ENCODE measurements around the gene ING1. TPM values are rescaled to one million over a fixed set of nuclear protein-coding genes. Genes with fewer than 3 reads are reported as not detected.

Gene ING1
- total and polyA plus RNA-seq, 2 of the 4 experiments (the other 2 are of a cell fraction): 9.1 to 13.5 TPM

GRCh38 chr13:110734561-110734960, 21.1 kb downstream of the ING1 start:
- Histone ChIP-seq H3K9ac (ENCODE audit: low read depth, low read length) (no peak overlapping the region), H4K20me1 (ENCODE audit: insufficient read depth, low read length) (no peaks in the 10 kb centered on the region), H3K36me3 (ENCODE audit: control insufficient read depth, insufficient read depth, low read length) (no peaks in the 10 kb centered on the region), H2BK5ac (ENCODE audit: low read depth, low read length, poor library complexity, severe bottlenecking) (no peak overlapping the region), H4K91ac (ENCODE audit: insufficient read depth, low read depth, low read length) (no peak overlapping the region), H3K4me3 (ENCODE audit: insufficient read depth, low read depth, low read length) (no peak overlapping the region), H2BK20ac (ENCODE audit: low read depth, low read length) (no peak overlapping the region), H2AK5ac (ENCODE audit: low read depth, low read length) (no peak overlapping the region), H2BK15ac (ENCODE audit: low read depth, low read length) (no peak overlapping the region), H3K27me3 (ENCODE audit: control insufficient read depth, insufficient read depth, low read length) (no peaks in the 10 kb centered on the region), H2AFZ (replicated peaks; ENCODE audit: low read length, poor library complexity) (no peak overlapping the region), H3K27ac (ENCODE audit: insufficient read depth, low read length) (no peak overlapping the region), H3K79me1 (ENCODE audit: low read depth in 1 of 2, low read length in 2 of 2) (peaks cover 0 to 3% of the 10 kb centered on the region in 2 experiments; a peak in 2 of 4 replicates), H3K9me3 (ENCODE audit: control insufficient read depth, insufficient read depth, low read length) (peaks cover 5% of the 10 kb centered on the region), H3K4me1 (ENCODE audit: control insufficient read depth, insufficient read depth, low read length) (no peaks in the 10 kb centered on the region), H3K14ac (replicated peaks; ENCODE audit: low read depth, low read length) (no peak overlapping the region), H2BK120ac (ENCODE audit: low read depth, low read length) (no peak overlapping the region), H3K23ac (ENCODE audit: low read depth, low read length) (no peak overlapping the region), H3K56ac (ENCODE audit: extremely low read depth, insufficient read depth, low read length) (no peak overlapping the region), H4K8ac (ENCODE audit: low read depth in 2 of 2, low read length in 2 of 2) (no peak overlapping the region), H2AK9ac (replicated peaks; ENCODE audit: low read depth, low read length, poor library complexity) (no peak overlapping the region), H3K4ac (ENCODE audit: low read depth, low read length) (no peak overlapping the region), H3K18ac (ENCODE audit: low read depth, low read length) (no peak overlapping the region), H3K9me1 (ENCODE audit: insufficient read depth, low read length) (no peaks in the 10 kb centered on the region; the same call in 1 of the 2 replicates), H3K4me2 (ENCODE audit: low read depth, low read length) (no peak overlapping the region), H4K5ac (ENCODE audit: low read depth, low read length) (no peak overlapping the region)
- no peak for TF ChIP-seq RCOR1 (IDR thresholded peaks at IDR 0.05; ENCODE audit: insufficient replicate concordance, low read length)
- TF ChIP-seq MAZ (IDR thresholded peaks at IDR 0.05; ENCODE audit: borderline replicate concordance, low read depth, low read length): no peak
- no peak for TF ChIP-seq POLR2A (IDR thresholded peaks at IDR 0.05; ENCODE audit: low read depth, low read length)
- no peak for TF ChIP-seq MAFK (IDR thresholded peaks at IDR 0.05; ENCODE audit: low read depth, low read length)
- no peak for TF ChIP-seq CTCF (conservative IDR thresholded peaks at IDR 0.05; ENCODE audit: low read depth, low read length)
- no peak for TF ChIP-seq ELK1 (IDR thresholded peaks at IDR 0.05; ENCODE audit: borderline replicate concordance, low read depth, low read length)
- intact Hi-C loops (cut with micrococcal nuclease) (no loop called here), dilution Hi-C loops (cut with HindIII; ENCODE audit: low sequenced_read_pairs, unreplicated experiment) (no loop called here), in situ Hi-C loops (cut with MboI; ENCODE audit: low sequenced_read_pairs) (no loop called here)
- DNase-seq: no peak
- no peak for ATAC-seq (ENCODE audit: low read depth)
- WGBS, 2 experiments (ENCODE audit: extremely low coverage in 2 of 2, insufficient read length in 1 of 2): 100% methylated on average over 2 of the region's 5 CpGs; no CpG with 5 or more reads in 1 of the 2 experiments
- BruUV-seq (replicated peaks): no TSS peak
- CTCF ChIA-PET: no interaction called here
- POLR2A ChIA-PET (ENCODE audit: unreplicated experiment): no interaction called here

Data from IMR-90 (cell line).